ENCODE measurements around the gene LDB2. TPM values are rescaled to one million over a fixed set of nuclear protein-coding genes. Genes with fewer than 3 reads are reported as not detected.

Gene LDB2
- polyA plus RNA-seq, 2 of the 4 experiments (the other 2 are of a cell fraction) = not detected

GRCh38 chr4:16779028-16779675 is 119.3 kb downstream of the LDB2 start:
- DNase-seq (ENCODE audit: low read depth in 1 of 2, low spot score in 1 of 2) = no peak
- no peak for TF ChIP-seq ZC3H11A (IDR thresholded peaks at IDR 0.05)
- TF ChIP-seq EP300 (IDR thresholded peaks at IDR 0.05) = no peak
- no peak for TF ChIP-seq E2F6 (IDR thresholded peaks at IDR 0.05; ENCODE audit: borderline replicate concordance, low read depth)
- TF ChIP-seq RARB (CRISPR knock-in tag; IDR thresholded peaks at IDR 0.05) = no peak
- no peak for TF ChIP-seq TFCP2L1 (CRISPR knock-in tag; IDR thresholded peaks at IDR 0.05)
- TF ChIP-seq ATOH8 (CRISPR knock-in tag; IDR thresholded peaks at IDR 0.05; ENCODE audit: low read depth) = no peak
- no peak for TF ChIP-seq CHD2 (IDR thresholded peaks at IDR 0.05; ENCODE audit: low read length, partially characterized antibody)
- no peak for ATAC-seq
- Histone ChIP-seq H3K4me2 (no peak overlapping the region), H3K27ac (no peak overlapping the region), H3K4me1 (no peaks in the 10 kb centered on the region), H3K4me3 (no peak overlapping the region), H3K9me3 (no peaks in the 10 kb centered on the region)
- FAIRE-seq = no peak
- ChIA-PET CTCF (no interaction called here), POLR2A (no interaction called here)
- 9% methylated on average over 10 of the region's 10 CpGs for WGBS (ENCODE audit: missing lambda C conversion rate)

GRCh38 chr4:16777726-16778125 is 120.7 kb downstream of the LDB2 start:
- DNase-seq (ENCODE audit: low read depth in 1 of 2, low spot score in 1 of 2) (no peak), FAIRE-seq (no peak), ATAC-seq (no peak)
- POLR2A ChIA-PET = no interaction called here
- no peak for TF ChIP-seq POLR2A (IDR thresholded peaks at IDR 0.05; ENCODE audit: low read length)
- no peak for TF ChIP-seq HOXB13 (CRISPR knock-in tag; IDR thresholded peaks at IDR 0.05; ENCODE audit: low read depth)
- no peak for TF ChIP-seq CHD4 (IDR thresholded peaks at IDR 0.05; ENCODE audit: borderline replicate concordance)
- no peak for TF ChIP-seq FOSB (CRISPR knock-in tag; IDR thresholded peaks at IDR 0.05)
- no peak for TF ChIP-seq ATOH8 (CRISPR knock-in tag; IDR thresholded peaks at IDR 0.05; ENCODE audit: low read depth)
- no peak for TF ChIP-seq REST (IDR thresholded peaks at IDR 0.05)
- no peak for TF ChIP-seq ZNF302 (CRISPR knock-in tag; IDR thresholded peaks at IDR 0.05)
- TF ChIP-seq USF2 (IDR thresholded peaks at IDR 0.05) = no peak
- TF ChIP-seq JUN (IDR thresholded peaks at IDR 0.05) = no peak
- TF ChIP-seq BHLHE40 (IDR thresholded peaks at IDR 0.05; ENCODE audit: low read depth, low read length) = no peak
- TF ChIP-seq JUNB (IDR thresholded peaks at IDR 0.05) = no peak
- TF ChIP-seq FOSL2 (IDR thresholded peaks at IDR 0.05) = no peak
- TF ChIP-seq FOSL2 (CRISPR knock-in tag; IDR thresholded peaks at IDR 0.05) = no peak
- no peak for TF ChIP-seq HOXA7 (CRISPR knock-in tag; IDR thresholded peaks at IDR 0.05)
- TF ChIP-seq NR3C1 (IDR thresholded peaks at IDR 0.05) = no peak
- no peak for TF ChIP-seq MAFK (IDR thresholded peaks at IDR 0.05; ENCODE audit: partially characterized antibody)
- no peak for TF ChIP-seq GATA3 (IDR thresholded peaks at IDR 0.05; ENCODE audit: borderline replicate concordance)
- no peak for TF ChIP-seq ZSCAN20 (CRISPR knock-in tag; IDR thresholded peaks at IDR 0.05)
- TF ChIP-seq ELK1 (IDR thresholded peaks at IDR 0.05; ENCODE audit: low read depth, low read length) = no peak
- no peak for TF ChIP-seq MAX (IDR thresholded peaks at IDR 0.05)
- TF ChIP-seq RCOR1 (IDR thresholded peaks at IDR 0.05; ENCODE audit: low read depth, low read length) = no peak
- no peaks in the 10 kb centered on the region for H3K4me1 ChIP-seq
- no peak overlapping the region for H3K4me2 ChIP-seq
- no peak overlapping the region for H3K4me3 ChIP-seq
- H3K27ac ChIP-seq = no peak overlapping the region
- no peaks in the 10 kb centered on the region for H3K9me3 ChIP-seq
- WGBS (ENCODE audit: missing lambda C conversion rate) = 0% methylated on average over 3 of the region's 3 CpGs
- CTCF ChIA-PET = no interaction called here

Data from A549 (cell line).